Esophagus muscularis mucosa (tissue), 4 donors: ENCODE measurements around the gene CD52. TPM values are rescaled to one million over a fixed set of nuclear protein-coding genes. Genes with fewer than 3 reads are reported as not detected.
A peak's percentile ranks its signal among the peaks of the same experiment; 100 is the strongest.
"Not testable (repeated sequence)": the region's sequence is repeated elsewhere in the genome, so short reads cannot be mapped to it uniquely, and the experiment has no call there.

Source experiments
- DNase-seq: peaks from one replicate; pipeline ENCODE4 v3.0.0-alpha.2; 2017; ENCODE audit errors: extremely low spot score
- H3K27ac ChIP-seq, 4 donors: fragments of 200-600 bp; sonication (generic); replicated peaks in 1 of 4; 1 replicate in 3 of 4; 2 replicates in 1 of 4; pipeline ENCODE4 v1.5.1; 2016 to 2019; ENCODE audit warnings: mild to moderate bottlenecking in 1 of 4
- H3K27me3 ChIP-seq, 4 donors: fragments of 200-600 bp; sonication (generic); one replicate each; pipeline versions ENCODE4 v1.5.1 to v1.6.0; 2016 to 2019
- H3K36me3 ChIP-seq, 4 donors: fragments of 200-600 bp; sonication (generic); one replicate each; pipeline ENCODE4 v1.5.1; 2016 to 2019
- H3K4me1 ChIP-seq, 4 donors: fragments of 200-600 bp; sonication (generic); one replicate each; pipeline ENCODE4 v1.5.1; 2016 to 2019
- H3K4me3 ChIP-seq, 4 donors: fragments of 200-600 bp; sonication (generic); 1 replicate in 2 of 4; 2 replicates in 2 of 4; pipeline ENCODE4 v1.5.1; 2016 to 2019; ENCODE audit warnings: mild to moderate bottlenecking in 4 of 4, moderate library complexity in 1 of 4
- H3K9me3 ChIP-seq, 4 donors: fragments of 200-600 bp; sonication (generic); 1 replicate in 3 of 4; 2 replicates in 1 of 4; pipeline ENCODE4 v1.5.1; 2016 to 2019
- EP300 ChIP-seq: sonication (generic); formaldehyde crosslinking; IDR thresholded peaks from one replicate; pipeline ENCODE4 v1.6.1; 2017; ENCODE audit warnings: antibody characterized with exemption
- POLR2A ChIP-seq: fragments of 450-650 bp; IDR thresholded peaks from one replicate; pipeline ENCODE4 v1.6.1; 2017; ENCODE audit warnings: antibody characterized with exemption, moderate library complexity, mild to moderate bottlenecking, low read depth
- POLR2AphosphoS5 ChIP-seq, 2 donors: sonication (generic); formaldehyde crosslinking; IDR thresholded peaks; one replicate each; pipeline ENCODE4 v1.6.1; 2017; ENCODE audit warnings: antibody characterized with exemption in 2 of 2
- WGBS: methylation state at CpG from one replicate; pipeline ENCODE4 v1.1.5; 2018; 5-methylcytosine and 5-hydroxymethylcytosine counted together
- intact Hi-C: fragments of 100-400 bp; cut with DNase I; formaldehyde crosslinking; loops from one replicate; pipeline ENCODE4 v1.15.1; 2023
- total RNA-seq, 4 donors: library from RNA; depleted of rRNA; stranded (reverse); fragments of >200 nt; gene quantifications; one replicate each; pipeline versions ENCODE4 v1.1.0 to v1.2.1, GENCODE V29; 2016
- TF ChIP-seq, protein P1 (sequence below), 3 experiments: fragments of 200-600 bp in 2 of 3; fragments of 450-650 bp in 1 of 3; sonication (generic) in 2 of 3; IDR thresholded peaks; one replicate each; pipeline ENCODE4 v1.5.1; 2017 to 2019; ENCODE audit warnings: antibody characterized with exemption in 3 of 3, mild to moderate bottlenecking in 2 of 3, moderate library complexity in 1 of 3

The CD52 gene
- total RNA-seq, 4 donors from 2014 or later = 3.8 to 14.0 (median 7.1) TPM; not detected in 1

DNA sequence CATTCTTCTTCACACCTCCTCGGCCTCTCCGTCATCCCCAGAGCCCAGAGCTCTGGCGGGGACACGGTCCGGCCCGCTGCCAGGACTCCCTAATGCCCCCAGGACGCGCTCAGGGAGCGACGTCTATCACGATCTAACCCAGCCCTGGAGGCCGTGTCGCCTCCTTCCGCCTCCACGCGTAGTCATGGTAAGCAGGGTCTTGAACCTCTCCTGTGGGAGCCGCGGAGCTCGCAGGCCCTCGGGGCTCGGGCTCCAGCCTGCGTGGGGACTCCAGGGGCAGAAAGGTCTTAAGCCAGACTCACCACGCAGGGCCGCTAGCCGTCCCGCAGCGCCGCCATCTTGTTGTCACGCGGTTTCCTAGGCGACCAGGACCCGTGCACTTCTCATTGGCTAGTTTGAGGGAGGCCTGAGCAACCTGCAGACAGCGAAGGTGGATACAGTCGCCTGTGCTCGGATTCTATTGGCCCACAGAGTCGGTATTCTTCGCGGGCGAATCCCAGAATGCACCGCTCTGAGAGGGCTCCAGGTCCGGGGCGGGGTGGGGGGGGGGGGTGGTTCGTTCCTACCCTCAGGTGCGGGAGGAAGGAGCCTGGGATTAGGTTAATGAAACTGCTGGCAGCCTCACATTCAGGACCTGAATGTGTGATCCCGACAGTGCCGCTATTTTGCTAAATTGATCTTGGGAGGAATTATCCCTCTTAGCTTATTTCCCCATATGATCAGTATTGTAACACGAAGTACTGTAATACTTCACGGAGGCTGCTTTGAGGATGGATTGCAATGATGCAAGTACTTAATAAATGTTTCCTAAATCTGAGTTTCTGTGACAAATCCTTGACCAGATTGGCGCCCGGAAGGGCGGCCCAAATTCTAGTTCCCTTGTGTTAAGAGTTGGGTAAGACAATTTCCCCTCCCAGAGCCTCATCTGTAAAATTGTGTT is 11.2 kb upstream of the CD52 start, which contains the start of gene UBXN11:
Gene UBXN11 (minus strand): TSS at position 347 of the 940 bp plus-strand sequence. CDS start 3,753 bp downstream, outside the sequence.
- Histone ChIP-seq H3K4me3 (peak within 1 kb of the TSS; percentile 62 to 86 (median 74)), H3K4me1 (peaks cover 8 to 25% (median 14%) of the 10 kb centered on the region in 4 donors), H3K9me3 (no peaks in the 10 kb centered on the region), H3K36me3 (no peaks in the 10 kb centered on the region), H3K27me3 (no peaks in the 10 kb centered on the region), H3K27ac (peak within 1 kb of the TSS; percentile 46 to 76 (median 69))
- intact Hi-C loops = no loop called here
- WGBS = 3% methylated on average over 38 of the region's 51 CpGs
- TF ChIP-seq EP300 = no peak
- TF ChIP-seq, protein P1, sequence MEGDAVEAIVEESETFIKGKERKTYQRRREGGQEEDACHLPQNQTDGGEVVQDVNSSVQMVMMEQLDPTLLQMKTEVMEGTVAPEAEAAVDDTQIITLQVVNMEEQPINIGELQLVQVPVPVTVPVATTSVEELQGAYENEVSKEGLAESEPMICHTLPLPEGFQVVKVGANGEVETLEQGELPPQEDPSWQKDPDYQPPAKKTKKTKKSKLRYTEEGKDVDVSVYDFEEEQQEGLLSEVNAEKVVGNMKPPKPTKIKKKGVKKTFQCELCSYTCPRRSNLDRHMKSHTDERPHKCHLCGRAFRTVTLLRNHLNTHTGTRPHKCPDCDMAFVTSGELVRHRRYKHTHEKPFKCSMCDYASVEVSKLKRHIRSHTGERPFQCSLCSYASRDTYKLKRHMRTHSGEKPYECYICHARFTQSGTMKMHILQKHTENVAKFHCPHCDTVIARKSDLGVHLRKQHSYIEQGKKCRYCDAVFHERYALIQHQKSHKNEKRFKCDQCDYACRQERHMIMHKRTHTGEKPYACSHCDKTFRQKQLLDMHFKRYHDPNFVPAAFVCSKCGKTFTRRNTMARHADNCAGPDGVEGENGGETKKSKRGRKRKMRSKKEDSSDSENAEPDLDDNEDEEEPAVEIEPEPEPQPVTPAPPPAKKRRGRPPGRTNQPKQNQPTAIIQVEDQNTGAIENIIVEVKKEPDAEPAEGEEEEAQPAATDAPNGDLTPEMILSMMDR (IDR thresholded peaks at IDR 0.05) = peak in 1 of 3 experiments; percentile 18
- TF ChIP-seq POLR2AphosphoS5 (IDR thresholded peaks at IDR 0.05) = peak in 1 of 2 donors; percentile 46
- peak; percentile 97 for DNase-seq

DNA sequence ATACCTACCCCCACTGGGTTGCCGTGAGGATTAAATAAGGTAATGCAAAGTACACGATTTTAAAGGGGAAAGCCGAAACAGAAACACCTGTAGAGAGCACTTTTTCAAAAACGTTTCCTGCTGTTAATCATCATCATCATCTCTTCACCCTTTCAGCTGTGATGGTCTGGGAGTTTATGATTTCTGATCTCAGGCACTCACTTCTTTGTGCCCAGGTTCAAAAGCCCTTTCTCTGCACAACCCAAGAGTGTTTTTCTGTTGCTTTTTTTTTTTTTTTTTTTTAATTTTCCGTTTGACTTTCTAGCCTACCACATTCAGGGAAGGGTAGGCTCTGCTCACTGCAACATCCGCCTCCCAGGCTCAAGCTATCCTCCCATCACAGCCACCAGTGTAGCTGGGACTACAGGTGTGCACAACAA is 10.4 kb upstream of the CD52 start:
- DNase-seq = no peak
- no peaks in the 10 kb centered on the region for H3K36me3 ChIP-seq
- no peaks in the 10 kb centered on the region for H3K27me3 ChIP-seq
- intact Hi-C loops = no loop called here
- 52% methylated on average over 6 of the region's 6 CpGs for WGBS
- H3K4me3 ChIP-seq = no peak overlapping the region
- peaks cover 8 to 25% (median 14%) of the 10 kb centered on the region in 4 donors for H3K4me1 ChIP-seq
- H3K27ac ChIP-seq = peak overlapping the region in 3 of 4 donors; percentile 63 to 76 (median 75)
- H3K9me3 ChIP-seq = no peaks in the 10 kb centered on the region
- TF ChIP-seq, protein P1 (IDR thresholded peaks at IDR 0.05) = no peak
- TF ChIP-seq POLR2A = no peak
- TF ChIP-seq POLR2AphosphoS5 (IDR thresholded peaks at IDR 0.05) = no peak
- TF ChIP-seq EP300 = no peak

DNA sequence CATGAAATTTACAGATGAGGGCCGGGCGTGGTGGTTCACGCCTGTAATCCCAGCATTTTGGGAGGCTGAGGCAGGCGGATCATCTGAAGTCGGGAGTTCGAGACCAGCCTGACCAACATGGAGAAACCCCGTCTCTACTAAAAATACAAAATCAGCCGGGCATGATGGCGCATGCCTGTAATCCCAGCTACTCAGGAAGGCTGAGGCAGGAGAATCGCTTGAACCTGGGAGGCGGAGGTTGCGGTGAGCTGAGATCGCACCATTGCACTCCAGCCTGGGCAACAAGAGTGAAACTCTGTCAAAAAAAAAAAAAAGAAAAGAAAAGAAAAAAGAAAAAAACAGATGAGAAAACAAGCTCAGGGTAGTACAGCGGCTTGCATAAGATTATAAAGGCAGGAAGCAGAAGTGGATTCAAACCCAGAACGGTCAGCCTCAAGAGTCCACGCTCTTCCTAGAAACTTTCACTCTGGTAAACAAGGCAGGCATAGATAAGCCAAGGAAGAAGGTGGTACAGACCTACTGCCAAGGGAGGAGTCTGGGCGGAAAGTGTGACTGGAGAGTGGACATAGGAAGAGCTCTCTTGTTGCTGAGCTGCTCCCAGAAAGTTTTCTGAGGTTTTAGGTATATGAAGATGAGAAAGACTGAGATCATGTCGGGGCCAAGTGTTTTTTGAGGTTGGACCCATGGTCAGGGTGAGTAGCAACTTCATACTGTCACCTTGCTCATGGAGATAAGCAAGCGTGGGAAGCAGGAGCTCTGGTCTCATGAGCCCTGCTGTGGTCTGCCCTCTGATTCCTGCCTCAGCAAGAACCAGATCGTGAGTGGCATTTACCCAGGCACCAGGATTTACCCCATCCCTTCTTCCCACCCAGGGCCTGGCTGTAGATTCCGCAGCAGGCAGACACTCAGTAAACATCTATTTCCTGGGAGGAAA is 9.5 kb upstream of the CD52 start:
- H3K27ac ChIP-seq, DNase-seq, intact Hi-C loops, H3K4me3 ChIP-seq, H3K9me3 ChIP-seq, H3K36me3 ChIP-seq, H3K27me3 ChIP-seq: not testable (repeated sequence)
- WGBS = 85% methylated on average over 21 of the region's 21 CpGs
- H3K4me1 ChIP-seq = peaks cover 8 to 21% (median 14%) of the 10 kb centered on the region in 4 donors

DNA sequence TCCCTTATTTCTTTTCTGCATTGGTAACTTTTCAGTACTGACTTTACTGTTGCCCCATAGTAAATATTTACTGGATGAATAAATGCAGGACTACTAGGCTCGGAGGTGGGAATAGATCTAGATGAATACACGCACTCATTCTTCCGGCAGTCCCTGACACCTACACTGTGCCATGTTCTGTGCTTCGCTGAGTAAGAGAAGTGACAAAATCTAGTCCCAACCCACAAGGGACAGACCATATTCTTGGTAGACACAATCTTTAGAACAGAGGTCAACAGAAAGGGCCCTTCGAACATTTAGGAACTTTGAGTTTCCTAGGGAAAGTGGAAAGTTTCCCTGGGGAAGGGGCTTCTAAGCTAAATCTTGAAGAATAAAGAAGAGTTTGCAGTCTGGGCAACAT is 3.3 kb upstream of the CD52 start:
- intact Hi-C loops = no loop called here
- Histone ChIP-seq H3K4me1 (peaks cover 0 to 12% (median 7%) of the 10 kb centered on the region in 4 donors), H3K27me3 (peaks cover 0 to 7% (median 0%) of the 10 kb centered on the region in 4 donors), H3K4me3 (no peak overlapping the region), H3K36me3 (no peaks in the 10 kb centered on the region), H3K9me3 (no peaks in the 10 kb centered on the region), H3K27ac (no peak overlapping the region)
- DNase-seq = no peak
- TF ChIP-seq, protein P1 (IDR thresholded peaks at IDR 0.05) = no peak
- no peak for TF ChIP-seq EP300
- no peak for TF ChIP-seq POLR2A
- no peak for TF ChIP-seq POLR2AphosphoS5 (IDR thresholded peaks at IDR 0.05)
- 80% methylated on average over 5 of the region's 5 CpGs for WGBS
